Measurements from ENCODE around the gene SLC13A3. TPM values are rescaled to one million over a fixed set of nuclear protein-coding genes. Genes with fewer than 3 reads are reported as not detected.

Gene SLC13A3
- total RNA-seq, 1 experiment from 2014 or later: 0.39 TPM

DNA sequence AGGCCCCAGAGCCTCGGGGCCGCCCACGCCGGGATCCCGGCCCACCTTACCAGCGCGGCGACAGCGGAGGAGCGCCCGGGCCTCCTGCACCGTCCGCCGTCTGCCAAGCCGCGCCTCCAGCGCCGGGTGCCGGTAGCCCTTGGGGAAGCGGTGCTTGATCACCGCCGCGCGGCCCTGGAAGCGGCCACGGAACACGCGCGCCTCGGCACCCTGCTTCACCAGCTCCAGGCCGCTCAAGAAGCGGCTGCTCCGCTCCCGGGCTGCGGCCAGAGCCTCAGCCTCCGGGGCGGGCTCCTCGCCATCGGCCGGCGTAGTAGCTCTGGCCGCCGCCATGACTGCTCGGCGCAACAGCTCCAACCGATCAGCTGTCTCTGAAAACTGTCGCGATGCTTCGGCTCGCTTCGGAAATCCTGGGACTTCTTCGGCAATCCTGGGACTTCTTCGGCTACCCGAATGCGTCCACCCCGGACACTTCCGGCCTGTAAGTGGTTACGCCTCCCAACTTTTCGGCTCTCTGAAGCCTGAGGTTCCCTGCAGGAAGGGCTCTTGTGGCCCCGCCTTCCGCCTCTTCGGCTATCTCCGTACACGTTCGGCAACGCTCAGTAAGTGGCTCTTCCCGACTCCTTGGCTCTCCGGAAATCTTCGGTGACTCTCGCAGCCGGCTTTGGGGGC is 38.0 kb upstream of the SLC13A3 start, which contains the start of gene TP53RK:
Gene TP53RK (minus strand): TSS at position 363 of the 672 bp plus-strand sequence. CDS start 30 bp downstream, at position 333.
- intact Hi-C loops (cut with micrococcal nuclease; ENCODE audit: unreplicated experiment): loop anchor here (2.0 kb wide), 1 partner anchor 20 kb away; the partner anchor contains the start of gene SLC2A10
- TF ChIP-seq, protein P1, sequence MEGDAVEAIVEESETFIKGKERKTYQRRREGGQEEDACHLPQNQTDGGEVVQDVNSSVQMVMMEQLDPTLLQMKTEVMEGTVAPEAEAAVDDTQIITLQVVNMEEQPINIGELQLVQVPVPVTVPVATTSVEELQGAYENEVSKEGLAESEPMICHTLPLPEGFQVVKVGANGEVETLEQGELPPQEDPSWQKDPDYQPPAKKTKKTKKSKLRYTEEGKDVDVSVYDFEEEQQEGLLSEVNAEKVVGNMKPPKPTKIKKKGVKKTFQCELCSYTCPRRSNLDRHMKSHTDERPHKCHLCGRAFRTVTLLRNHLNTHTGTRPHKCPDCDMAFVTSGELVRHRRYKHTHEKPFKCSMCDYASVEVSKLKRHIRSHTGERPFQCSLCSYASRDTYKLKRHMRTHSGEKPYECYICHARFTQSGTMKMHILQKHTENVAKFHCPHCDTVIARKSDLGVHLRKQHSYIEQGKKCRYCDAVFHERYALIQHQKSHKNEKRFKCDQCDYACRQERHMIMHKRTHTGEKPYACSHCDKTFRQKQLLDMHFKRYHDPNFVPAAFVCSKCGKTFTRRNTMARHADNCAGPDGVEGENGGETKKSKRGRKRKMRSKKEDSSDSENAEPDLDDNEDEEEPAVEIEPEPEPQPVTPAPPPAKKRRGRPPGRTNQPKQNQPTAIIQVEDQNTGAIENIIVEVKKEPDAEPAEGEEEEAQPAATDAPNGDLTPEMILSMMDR (IDR thresholded peaks at IDR 0.05; ENCODE audit: insufficient read depth in 1 of 2, low read depth in 1 of 2, low read length in 1 of 2, severe bottlenecking in 1 of 2, unreplicated experiment in 1 of 2): peak; percentile 19 to 43
- POLR2A ChIA-PET: interaction anchor here (0.6 to 1.3 kb wide), 3 partner anchors 19 to 358 kb away, joined by 3 to 4 read pairs (median 3); no protein-coding TSS in a partner anchor
- Histone ChIP-seq H3K4me1 (peaks cover 17% of the 10 kb centered on the region), H3K27me3 (replicated peaks; ENCODE audit: control insufficient read depth, insufficient read depth, low read length) (no peaks in the 10 kb centered on the region), H3K36me3 (ENCODE audit: control insufficient read depth, insufficient read depth, low read length) (peaks cover 2% of the 10 kb centered on the region; the same call in 1 of the 2 replicates), H3K4me3 (ENCODE audit: low read depth, low read length) (peak within 1 kb of the TSS; percentile 75), H3K9me3 (no peaks in the 10 kb centered on the region)
- peak within 1 kb of the TSS; percentile 51 for H3K27ac Mint-ChIP-seq (ENCODE audit: unreplicated experiment)
- BruUV-seq (replicated peaks): no TSS peak
- no peaks in the 10 kb centered on the region for H3K9me3 Mint-ChIP-seq (ENCODE audit: unreplicated experiment)
- H3K4me3 Mint-ChIP-seq (ENCODE audit: unreplicated experiment): peak within 1 kb of the TSS; percentile 74
- H3K36me3 Mint-ChIP-seq (ENCODE audit: insufficient read depth, unreplicated experiment): peaks cover 20% of the 10 kb centered on the region
- peak; percentile 100 for DNase-seq
- H3K4me1 Mint-ChIP-seq (ENCODE audit: low read depth, unreplicated experiment): peaks cover 11% of the 10 kb centered on the region
- H3K27me3 Mint-ChIP-seq (ENCODE audit: insufficient read depth, unreplicated experiment): no peaks in the 10 kb centered on the region
- CTCF ChIA-PET: interaction anchor here (0.5 to 1.6 kb wide), 11 partner anchors 13 to 907 kb away, joined by 3 to 8 read pairs (median 4); no protein-coding TSS in a partner anchor

DNA sequence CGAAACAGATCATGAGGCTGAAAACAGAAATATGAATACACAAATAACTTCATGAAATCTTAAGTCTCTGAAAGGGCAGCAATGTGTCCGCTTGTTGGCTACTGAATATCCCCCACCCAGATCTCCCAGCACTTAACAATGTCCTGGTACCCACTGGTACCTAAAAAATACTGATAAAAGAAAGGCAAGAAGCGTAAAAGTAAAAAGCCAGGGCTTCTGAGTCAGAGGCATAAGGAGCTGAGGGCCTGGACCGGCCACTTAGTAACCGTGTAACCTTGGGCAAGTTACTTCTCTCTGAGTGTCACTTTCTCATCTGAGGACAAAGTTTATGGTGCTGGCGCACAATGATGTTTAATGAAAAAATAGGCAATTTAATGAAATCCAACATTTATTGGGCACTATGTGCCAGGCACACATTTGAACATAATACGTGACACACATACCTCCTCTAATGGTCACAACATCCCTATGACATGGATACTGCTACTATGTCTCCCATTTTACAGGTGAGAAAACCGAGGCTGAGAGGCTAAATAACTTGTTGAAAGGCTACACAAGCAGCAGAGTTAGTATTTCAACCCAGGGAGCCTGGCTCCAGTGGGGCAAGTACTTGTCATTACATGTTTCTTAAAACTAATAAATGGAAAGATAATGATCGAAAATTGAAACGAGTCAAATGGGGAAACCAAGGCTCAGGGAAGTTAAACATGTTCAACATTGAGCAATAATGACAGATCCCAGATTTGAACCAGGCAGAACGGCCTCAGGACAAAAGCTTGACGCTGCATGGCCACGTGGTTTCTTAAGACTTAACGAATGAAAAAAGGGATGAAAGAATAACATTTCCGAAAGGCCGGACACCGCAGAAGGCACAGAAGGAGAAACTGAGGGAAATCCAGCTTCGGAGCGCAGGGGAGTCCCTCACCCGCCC is 37.2 kb upstream of the SLC13A3 start:
- no peaks in the 10 kb centered on the region for H3K9me3 ChIP-seq
- POLR2A ChIA-PET: interaction anchor here (1.3 kb wide), 2 partner anchors 20 to 120 kb away, joined by 3 to 4 read pairs; no protein-coding TSS in a partner anchor
- H3K27me3 ChIP-seq (replicated peaks; ENCODE audit: control insufficient read depth, insufficient read depth, low read length): no peaks in the 10 kb centered on the region
- Mint-ChIP-seq H3K27ac (ENCODE audit: unreplicated experiment) (peak overlapping the region; percentile 51), H3K27me3 (ENCODE audit: insufficient read depth, unreplicated experiment) (no peaks in the 10 kb centered on the region), H3K9me3 (ENCODE audit: unreplicated experiment) (no peaks in the 10 kb centered on the region), H3K36me3 (ENCODE audit: insufficient read depth, unreplicated experiment) (peaks cover 20% of the 10 kb centered on the region), H3K4me3 (ENCODE audit: unreplicated experiment) (peak overlapping the region; percentile 74), H3K4me1 (ENCODE audit: low read depth, unreplicated experiment) (peaks cover 19% of the 10 kb centered on the region)
- H3K36me3 ChIP-seq (ENCODE audit: control insufficient read depth, insufficient read depth, low read length): peaks cover 2% of the 10 kb centered on the region; the same call in 1 of the 2 replicates
- TSS peak; percentile 44 for BruUV-seq (replicated peaks)
- intact Hi-C loops (cut with micrococcal nuclease; ENCODE audit: unreplicated experiment): loop anchor here (2.0 kb wide), 1 partner anchor 20 kb away; the partner anchor contains the start of gene SLC2A10
- TF ChIP-seq, protein P1 (IDR thresholded peaks at IDR 0.05; ENCODE audit: insufficient read depth in 1 of 2, low read depth in 1 of 2, low read length in 1 of 2, severe bottlenecking in 1 of 2, unreplicated experiment in 1 of 2): no peak
- CTCF ChIA-PET: interaction anchor here (0.5 to 1.6 kb wide), 7 partner anchors 12 to 722 kb away, joined by 3 to 6 read pairs (median 4); no protein-coding TSS in a partner anchor
- H3K4me3 ChIP-seq (ENCODE audit: low read depth, low read length): peak overlapping the region; percentile 75
- peaks cover 17% of the 10 kb centered on the region for H3K4me1 ChIP-seq
- DNase-seq: no peak
